GM21367 (cell line): ENCODE measurements around the gene NAXD.

Experiments
- ATAC-seq: cut with Tn5 transposase; IDR thresholded peaks from one replicate; pipeline ENCODE4 v1.9.1; 2021; ENCODE audit not compliant: unreplicated experiment

Gene NAXD

DNA sequence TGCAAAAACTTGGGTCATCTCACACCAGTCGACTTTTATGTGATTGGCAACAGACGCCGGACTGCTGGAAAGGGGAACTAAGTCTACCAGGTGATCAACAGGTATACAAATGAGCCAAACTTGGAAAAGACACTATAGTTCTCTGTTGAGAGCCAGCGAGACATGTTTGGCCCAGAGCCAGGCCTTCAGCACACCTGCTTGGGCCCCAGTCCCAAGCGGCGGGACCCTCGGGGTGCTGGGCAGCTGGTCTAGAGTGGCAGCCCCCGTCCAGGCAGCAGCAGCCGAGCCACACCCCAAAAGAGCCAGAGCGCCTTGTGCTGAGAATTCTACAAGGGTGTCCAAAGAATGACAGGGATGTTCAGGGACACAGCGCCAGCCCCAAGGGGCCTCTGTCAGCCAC lies 28.0 kb downstream of the NAXD start:
- ATAC-seq: no peak

DNA sequence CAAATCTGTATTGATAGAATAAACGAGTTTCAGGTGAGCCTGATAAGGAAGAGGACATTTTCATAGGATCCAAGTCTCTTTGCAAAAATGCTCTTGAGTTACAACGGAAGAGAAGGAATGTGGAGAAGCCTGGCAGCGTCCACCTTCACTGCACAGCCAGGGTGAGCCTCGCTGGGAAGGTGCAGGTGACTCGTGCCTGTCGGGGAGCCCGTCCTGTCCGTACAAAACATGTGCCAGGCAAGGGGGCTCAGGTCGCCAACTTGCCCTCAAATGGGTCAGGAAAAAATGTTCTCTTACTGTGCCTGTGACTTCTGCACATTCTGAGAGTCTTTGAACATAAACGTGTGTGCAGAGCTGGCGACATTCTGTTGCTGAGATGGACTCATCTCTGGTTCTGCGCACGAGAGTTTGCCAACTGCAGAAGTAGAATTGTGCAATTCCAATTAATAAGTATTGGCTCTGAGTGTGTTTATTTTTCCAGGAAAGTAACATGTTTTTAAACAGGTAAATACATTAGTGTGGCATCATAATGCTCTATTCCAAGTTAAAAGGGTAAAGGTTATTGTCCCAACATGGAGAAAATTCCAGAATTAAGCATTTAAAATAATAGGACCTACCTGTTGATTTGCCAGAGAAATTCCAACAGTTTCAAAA lies 28.6 kb downstream of the NAXD start:
- ATAC-seq: no peak

DNA sequence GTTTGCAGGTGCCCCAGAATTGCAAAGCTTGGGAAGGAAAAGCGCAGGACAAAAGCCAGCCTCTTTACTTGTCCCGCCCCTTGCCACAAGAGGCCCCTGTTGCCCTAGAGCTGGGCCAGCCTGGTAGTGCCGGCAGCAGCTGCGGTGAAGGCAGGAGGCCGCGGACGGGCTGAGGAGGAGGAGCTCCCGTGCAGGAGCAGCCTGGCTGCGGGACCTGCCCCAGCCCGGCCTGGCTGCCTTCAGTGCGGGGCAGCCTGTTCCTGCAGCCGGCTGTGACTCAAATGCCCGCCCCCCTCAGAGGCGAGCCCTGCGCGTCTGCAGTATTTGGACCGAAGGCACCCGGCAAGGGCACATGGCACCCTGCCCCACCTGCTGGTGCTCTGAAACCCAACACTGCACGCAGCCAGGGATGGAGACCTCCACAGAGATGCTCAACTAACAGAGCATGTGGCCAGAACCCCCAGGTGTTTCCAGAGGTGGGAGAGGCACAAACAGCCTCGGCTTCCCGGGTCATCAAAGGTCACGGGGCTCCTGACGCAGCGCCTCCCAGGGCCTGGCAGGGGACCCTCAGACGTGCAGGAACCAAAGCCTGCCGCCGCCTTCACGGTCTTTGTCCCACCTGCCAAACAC lies 29.7 kb downstream of the NAXD start:
- ATAC-seq: peak; percentile 84

DNA sequence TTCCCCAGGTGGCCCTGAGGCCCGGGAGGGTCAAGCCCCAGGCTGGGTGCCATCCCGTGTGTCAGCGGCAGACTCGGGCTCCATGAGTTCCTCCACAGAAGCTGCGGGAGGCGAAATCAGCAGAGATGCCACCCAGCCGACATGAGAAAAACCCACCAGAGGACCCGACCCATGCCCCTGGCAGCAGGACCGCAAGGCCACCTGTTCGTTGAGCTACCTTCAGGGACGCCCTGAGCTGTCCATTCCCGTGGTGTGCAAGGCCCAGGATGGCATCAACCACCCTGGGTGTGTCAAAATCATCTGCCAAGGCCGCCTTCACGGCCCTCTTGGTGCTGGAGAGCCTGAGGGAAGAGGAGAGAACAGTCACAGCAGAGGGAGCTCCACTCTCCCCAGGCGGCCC lies 30.4 kb downstream of the NAXD start:
- no peak for ATAC-seq

DNA sequence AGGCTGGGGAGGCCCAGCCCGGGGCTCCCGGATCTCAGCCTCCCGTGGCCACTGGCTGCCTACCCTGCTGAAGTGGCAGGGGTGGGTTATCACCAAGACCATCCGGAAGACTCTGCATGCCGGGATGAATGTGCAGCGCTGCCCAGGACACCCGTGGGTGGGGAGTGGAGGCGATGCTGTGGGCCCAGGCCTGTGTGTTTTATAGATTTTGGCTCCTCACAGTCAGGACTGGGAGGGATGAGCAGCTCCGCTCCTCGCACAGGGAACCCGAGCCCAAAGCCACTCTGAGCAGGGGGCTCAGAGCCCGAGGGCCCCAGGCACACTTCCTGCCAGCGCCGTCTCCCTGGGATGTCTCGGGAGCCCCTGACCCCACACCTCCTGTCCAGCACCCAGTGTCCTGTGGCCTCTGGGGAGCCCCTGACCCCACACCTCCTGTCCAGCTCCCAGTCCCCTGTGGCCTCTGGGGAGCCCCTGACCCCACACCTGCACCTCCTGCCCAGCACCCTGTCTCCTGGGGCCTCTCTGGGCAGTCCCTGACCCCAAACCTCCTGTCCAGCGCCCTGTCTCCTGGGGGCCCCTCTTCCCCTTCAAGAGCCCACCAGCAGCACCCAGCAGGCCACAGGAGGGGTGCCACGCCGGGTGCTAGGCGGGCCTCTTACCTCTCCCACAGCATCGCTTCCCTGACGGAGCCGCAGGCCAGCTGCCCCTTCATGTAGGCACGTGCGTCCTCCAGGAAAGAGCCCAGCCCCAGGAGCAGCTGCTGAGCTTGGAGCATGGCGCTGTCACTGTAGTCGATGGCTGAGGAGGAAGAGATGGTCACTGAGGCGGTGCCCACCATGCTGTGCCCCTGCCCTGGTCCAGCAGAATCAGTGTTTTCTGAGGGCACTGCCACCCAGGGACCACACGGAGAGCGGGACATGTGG lies 31.4 kb downstream of the NAXD start:
- no peak for ATAC-seq

DNA sequence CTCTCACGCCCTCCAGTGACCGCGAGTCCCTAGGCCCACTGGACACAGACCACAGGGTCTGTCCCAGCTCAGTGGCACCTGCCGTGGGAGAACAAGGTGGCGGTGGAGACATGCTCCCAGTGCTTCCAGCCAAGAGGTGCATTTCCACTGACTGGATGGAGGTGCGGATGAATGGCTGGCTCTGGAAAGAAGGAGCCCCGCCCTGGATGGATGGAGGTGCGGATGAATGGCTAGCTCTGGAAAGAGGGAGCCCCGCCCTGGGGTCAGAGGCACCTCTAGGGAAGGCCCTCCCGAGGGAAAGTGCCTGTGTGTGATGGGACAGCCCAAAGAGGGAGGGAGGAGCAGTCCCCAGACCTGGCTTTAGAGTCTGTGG lies 32.0 kb downstream of the NAXD start:
- ATAC-seq: no peak

DNA sequence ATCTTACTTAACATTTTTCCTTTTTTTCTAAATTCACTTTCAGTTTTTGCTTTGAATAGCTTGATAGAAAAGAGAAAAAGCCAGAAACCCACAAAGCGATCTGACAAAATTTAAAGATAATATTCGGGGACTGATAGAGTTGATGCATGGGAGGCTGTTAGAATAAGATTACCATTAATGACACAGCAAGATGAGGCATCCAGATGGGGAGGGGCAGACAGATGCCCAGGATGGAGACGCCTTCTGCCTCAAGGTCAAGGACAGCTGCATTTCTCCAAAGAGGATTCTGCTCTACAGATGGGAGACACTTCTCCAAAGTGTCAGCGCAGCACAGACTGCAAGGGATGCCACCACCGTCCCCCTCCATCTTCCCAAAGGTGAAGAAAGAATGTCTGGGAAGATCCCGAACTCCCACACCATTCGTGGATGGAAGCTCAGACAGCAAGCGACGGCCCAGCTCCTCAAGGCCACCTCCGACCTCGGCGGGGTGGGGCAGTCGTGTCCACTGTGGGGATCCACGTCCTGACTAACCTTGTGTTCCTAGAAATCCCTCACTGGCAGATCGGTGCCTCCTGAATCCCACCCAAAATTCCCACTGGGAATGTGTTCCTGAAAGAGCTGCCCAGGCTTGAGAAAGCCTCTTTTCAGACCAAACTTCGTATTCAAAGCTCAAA lies 32.9 kb downstream of the NAXD start:
- ATAC-seq: no peak

DNA sequence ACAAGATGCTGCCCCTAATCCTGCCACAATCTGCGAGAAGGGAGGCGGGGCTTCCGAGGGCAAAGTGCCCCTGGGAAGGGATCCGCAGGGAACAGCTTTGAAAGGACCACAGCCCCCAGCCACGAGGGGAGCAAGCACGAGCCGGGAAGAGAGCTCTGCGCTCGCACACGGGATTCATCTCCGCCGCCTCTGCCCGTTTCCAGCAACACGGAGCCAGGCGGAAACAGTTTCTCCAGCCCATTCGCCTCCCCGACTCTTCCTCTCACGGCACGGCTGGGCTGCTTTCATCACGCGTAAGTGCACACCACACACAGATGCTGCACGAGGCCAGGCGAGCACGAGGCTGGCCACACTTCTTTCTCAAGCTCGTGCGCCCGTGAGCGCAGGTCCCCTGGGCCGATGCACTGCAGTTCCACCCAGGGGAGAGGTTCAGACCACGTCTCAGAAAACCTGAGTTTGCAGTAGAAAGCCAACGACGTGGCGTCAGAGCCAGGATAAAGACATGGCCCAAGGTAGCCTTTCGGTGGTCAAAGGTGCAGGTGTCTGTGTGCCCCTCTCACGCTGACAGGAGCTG lies 33.6 kb downstream of the NAXD start:
- ATAC-seq: no peak

DNA sequence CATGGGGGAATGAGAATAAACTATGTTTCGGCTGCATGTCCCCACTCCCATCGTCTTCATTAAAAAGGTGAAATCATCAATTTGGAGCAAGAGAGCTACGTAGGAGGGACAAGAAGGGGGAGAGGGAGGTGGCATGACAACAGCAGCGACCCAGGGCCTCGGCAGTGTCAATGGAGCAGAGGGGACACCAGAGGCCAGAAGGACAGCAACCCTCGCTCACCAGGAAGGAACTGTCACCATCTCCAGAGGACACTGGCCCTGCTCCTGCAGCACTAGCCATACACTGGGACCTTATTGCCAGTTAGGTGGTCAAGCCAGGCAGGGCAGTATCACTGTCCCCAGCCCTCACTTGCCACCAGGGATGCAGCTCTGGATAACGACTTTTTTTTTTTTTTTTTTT lies 34.2 kb downstream of the NAXD start:
- no peak for ATAC-seq

DNA sequence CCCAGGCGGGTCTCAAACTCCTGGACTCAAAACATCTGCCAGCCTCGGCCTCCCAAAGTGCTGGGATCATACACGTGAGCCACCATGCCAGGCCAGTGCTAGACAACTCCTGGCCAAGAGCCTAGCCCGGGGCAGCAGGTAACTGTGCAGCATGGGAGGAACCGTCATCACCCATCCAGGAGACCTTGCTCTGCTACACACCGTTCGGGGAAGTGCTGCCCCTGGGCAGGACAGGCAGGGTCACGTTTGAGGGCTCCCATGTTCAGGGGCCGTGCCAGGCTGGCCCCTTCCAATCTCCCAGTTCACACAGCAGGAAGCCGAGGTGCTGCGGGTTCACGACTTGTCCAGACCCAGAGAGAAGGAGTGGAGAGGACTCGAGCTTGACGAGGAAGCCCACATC lies 35.1 kb downstream of the NAXD start:
- ATAC-seq: no peak

DNA sequence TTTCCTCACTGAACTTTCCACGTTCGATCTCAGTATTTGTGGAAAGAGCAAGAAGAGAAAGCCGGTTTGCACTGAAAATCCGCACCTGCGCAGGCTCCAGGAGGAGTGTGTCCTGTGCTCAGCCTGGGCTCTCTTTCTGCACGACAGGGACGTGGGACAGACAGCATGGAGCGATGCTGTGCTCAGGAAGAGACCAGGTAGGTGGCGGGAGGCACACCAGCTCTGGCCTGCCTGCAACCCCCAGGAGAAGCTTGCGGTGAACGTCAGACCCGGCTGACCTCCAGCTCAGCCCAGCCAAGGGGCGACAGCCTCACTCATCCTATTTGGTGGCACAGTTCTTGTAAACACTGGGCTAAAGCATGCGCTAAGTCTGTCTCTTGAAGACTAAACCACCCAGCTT lies 35.9 kb downstream of the NAXD start:
- no peak for ATAC-seq

DNA sequence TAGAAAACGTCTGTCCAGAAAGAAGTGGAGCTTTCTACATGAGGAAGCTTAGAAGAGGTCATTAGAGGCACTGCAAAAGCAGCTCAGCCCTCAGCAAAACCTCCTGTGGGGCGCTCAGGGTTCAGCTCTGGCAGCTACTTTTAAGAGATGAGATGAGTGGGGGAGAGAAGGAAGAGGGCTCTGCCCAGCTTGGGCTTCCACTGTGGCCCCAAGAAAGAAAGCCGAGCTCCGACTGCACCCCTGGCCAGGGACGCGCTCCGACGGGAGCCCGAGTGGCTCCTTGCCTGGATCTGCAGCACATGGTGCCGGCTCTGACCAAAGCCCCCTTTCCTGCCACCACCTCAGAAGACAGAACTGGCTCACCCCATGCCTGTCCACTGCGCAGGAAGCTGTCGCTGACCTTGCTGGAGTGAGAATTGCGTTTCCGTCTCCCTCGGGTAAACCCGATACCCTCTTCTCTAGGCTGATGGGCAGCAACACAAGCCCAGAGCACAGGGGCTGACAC lies 36.4 kb downstream of the NAXD start:
- ATAC-seq: no peak

DNA sequence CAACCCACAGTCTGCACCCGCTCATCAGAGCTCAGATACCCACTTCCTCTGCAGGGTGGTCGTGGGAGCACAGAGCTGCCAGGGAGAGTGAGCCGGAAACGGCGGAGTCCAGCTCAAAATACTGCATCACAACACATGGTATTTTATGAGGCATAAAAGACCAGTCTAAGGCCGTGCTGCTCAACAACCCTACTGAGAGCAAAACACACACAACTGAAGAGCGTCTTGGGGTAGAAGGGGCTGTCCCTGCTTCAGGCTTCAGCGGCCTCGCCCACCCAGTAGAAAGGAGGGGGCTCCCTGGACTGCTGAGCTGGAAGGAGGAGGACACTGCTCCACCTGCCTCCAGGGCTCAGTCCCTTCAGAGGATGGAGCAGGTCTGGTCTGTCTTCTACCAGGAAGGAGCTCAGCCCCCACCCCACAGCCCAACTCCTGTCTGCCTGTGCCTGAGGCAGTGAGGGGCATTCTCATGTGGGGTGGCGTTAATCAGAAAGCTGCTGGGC lies 36.9 kb downstream of the NAXD start:
- ATAC-seq: no peak

DNA sequence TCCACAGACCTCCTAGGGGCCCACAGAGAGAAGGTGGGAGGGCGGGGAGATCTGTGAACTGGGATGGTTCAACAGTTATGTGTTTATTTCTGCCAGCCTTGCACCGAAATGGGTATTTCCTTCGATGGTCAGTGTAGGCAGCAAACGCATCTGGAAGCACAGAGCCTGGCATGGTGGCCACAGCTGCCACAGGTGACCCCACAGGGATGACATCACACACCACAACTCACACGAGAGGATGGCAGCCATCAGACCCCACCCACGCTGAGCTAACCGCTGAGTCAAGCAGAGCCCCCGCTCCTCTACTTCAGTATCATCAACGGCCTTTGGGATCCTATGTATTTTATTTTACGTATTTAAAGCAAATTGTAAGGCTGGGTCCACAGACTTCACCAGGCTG lies 37.4 kb downstream of the NAXD start:
- ATAC-seq: no peak

DNA sequence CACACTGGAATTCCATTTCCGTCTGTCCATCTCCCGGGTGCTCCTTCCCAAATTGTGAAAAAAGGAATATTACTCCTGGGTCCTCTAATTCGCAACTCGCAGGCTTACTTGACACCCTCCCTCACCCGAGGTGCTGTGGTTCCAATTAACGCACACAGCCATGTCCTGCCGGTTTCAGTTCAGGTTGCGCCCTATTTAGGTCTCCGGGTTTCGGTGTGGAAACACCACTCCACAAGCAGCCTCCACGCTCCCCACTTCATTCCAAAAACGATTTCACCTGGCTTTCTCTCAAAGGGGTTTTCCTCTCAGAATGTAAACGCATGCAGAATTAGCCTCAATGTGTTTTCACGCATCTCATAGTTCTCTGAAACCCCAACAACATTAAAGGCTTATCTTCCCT lies 37.9 kb downstream of the NAXD start:
- ATAC-seq: no peak

DNA sequence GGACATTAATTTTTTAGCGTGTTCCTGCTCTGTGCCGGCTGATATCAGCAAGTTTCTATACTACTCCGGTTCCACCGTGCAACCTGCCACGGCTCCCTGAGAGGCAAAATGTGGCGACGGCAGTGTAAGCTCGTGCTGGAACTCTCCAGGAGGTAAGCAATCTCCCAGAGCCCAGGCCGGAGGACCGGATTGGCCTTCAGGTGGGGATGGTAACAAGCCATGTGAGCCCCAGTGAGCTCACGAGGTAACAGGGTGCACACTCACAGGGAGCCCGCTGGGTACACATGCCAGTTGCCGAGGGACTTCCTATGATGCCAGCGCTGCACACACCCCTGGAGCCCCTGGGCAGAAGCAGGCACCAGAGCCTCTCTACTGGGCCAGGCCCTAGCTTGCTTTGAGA lies 38.5 kb downstream of the NAXD start:
- ATAC-seq: no peak

DNA sequence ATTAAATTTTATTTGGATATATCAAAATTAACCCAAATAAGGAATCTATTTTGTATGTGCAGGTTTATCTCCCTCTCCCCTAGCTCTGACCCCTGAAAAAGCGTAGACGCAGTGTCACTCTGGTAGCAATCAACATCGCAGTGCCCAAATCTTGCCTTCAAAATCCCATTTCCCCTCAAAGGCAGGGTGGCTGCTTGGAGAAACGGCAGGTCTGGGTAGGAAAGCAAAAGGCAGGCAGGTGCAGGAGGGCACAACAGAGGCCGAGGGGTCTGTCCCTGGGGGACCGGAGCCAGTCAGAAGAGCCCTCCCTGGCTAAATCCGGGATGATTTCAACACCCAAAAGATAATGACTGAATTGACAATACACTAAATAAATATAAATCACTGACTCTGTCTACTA lies 41.9 kb downstream of the NAXD start:
- no peak for ATAC-seq

DNA sequence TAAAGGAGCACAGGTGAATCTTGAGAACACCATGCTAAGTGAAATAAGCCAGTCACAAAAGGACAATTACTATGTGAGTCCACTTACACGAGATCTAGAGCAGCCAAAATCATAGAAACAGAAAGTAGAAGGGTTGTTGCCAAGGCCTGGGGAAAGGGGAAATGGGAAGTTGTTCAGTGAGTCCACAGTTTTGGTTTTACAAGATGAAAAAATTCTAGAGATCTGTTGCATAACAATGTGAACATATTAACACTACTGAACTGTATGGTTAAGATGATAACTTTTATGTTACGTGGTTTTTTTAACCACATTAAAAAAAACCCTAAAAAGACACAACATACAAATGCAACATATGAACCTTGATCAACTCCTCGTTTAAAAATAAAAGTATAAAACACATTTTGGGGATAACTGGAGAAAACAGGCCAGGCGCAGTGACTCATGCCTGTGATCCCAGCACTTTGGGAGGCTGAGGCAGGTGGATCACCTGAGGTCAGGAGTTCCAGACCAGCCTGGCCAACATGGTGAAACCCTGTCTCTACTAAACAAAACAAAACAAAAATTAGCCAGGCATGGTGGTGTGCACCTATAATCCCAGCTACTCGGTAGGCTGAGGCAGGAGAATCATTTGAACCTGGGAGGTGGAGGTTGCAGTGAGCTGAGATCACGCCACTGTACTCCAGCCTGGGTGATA lies 43.0 kb downstream of the NAXD start:
- ATAC-seq: peak; percentile 84

DNA sequence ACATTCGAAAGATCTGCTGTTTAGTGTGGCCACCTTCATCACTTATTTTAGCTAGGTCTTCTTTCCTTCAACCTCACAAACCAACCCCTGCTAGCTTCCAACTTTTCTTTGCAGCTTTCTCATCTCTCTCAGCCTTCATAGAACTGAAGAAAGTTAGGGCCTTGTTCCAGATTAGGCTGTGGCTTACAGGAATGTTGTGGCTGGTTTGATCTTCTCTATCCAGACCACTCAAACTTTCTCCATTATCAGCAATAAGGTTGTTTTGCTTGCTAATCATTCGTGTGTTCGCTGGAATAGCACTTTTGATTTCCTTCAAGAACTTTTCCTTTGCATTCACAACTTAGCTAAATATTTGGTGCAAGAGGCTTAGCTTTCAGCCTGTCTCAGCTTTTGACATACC lies 45.9 kb downstream of the NAXD start:
- no peak for ATAC-seq

DNA sequence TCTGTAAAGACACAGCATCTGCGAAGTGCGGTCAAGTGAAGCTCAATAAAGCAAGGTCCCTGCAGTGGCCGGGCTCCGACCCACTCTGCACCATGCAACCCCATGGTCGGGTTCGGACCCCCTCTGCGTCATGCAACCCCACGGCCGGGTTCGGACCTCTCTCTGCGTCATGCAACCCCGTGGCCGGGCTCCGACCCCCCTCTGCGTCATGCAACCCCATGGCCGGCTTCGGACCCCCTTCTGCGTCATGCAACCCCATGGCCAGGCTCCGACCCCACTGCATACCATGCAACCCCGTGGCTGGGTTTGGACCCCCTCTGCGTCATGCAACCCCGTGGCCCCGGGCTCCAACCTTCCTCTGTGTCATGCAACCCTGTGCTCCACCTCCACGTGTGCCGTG lies 46.7 kb downstream of the NAXD start:
- ATAC-seq: no peak
